ENCODE results near the gene GTSF1L.

GTSF1L gene

GRCh38 chr20:43744966-43745730, 18.3 kb upstream of the GTSF1L start:
- Histone ChIP-seq H3K4me1 (ENCODE audit: insufficient read depth, insufficient read length) (peaks cover 19% of the 10 kb centered on the region), H3K4me3 (ENCODE audit: insufficient read length, low read depth) (no peak overlapping the region), H3K9me3 (ENCODE audit: insufficient read depth, low read length) (no peaks in the 10 kb centered on the region), H3K36me3 (ENCODE audit: insufficient read depth, insufficient read length, low read length) (no peaks in the 10 kb centered on the region), H3K9ac (ENCODE audit: insufficient read length, low read depth) (no peak overlapping the region), H3K27me3 (ENCODE audit: insufficient read depth, insufficient read length) (peaks cover 3% of the 10 kb centered on the region)
- TF ChIP-seq SUZ12 (IDR thresholded peaks at IDR 0.05; ENCODE audit: extremely low read depth, insufficient read depth, insufficient read length) (no peak), YY1 (IDR thresholded peaks at IDR 0.05; ENCODE audit: insufficient read depth, insufficient read length) (no peak)
- no peak for DNase-seq (ENCODE audit: low read depth, low spot score)

- H3K36me3 ChIP-seq (ENCODE audit: insufficient read depth, insufficient read length, low read length) = no peaks in the 10 kb centered on the region
- H3K9me3 ChIP-seq (ENCODE audit: insufficient read depth, low read length) = no peaks in the 10 kb centered on the region
- DNase-seq (ENCODE audit: low read depth, low spot score) = no peak
- H3K27me3 ChIP-seq (ENCODE audit: insufficient read depth, insufficient read length) = no peaks in the 10 kb centered on the region
- no peak overlapping the region for H3K4me3 ChIP-seq (ENCODE audit: insufficient read length, low read depth)
- TF ChIP-seq SUZ12 (IDR thresholded peaks at IDR 0.05; ENCODE audit: extremely low read depth, insufficient read depth, insufficient read length) (no peak), YY1 (IDR thresholded peaks at IDR 0.05; ENCODE audit: insufficient read depth, insufficient read length) (no peak), ZNF274 (IDR thresholded peaks at IDR 0.05; ENCODE audit: low read depth, low read length) (no peak)
- no peak overlapping the region for H3K9ac ChIP-seq (ENCODE audit: insufficient read length, low read depth)
- H3K4me1 ChIP-seq (ENCODE audit: insufficient read depth, insufficient read length) = peaks cover 19% of the 10 kb centered on the region
Measured at GRCh38 chr20:43744151-43744611, 17.4 kb upstream of the GTSF1L start.

GRCh38 chr20:43740642-43741041, 13.8 kb upstream of the GTSF1L start:
- no peak for TF ChIP-seq YY1 (IDR thresholded peaks at IDR 0.05; ENCODE audit: insufficient read depth, insufficient read length)
- no peak for TF ChIP-seq ZNF274 (IDR thresholded peaks at IDR 0.05; ENCODE audit: low read depth, low read length)
- TF ChIP-seq SUZ12 (IDR thresholded peaks at IDR 0.05; ENCODE audit: extremely low read depth, insufficient read depth, insufficient read length) = no peak
- Histone ChIP-seq H3K9me3 (ENCODE audit: insufficient read depth, low read length) (no peaks in the 10 kb centered on the region), H3K4me3 (ENCODE audit: insufficient read length, low read depth) (no peak overlapping the region), H3K9ac (ENCODE audit: insufficient read length, low read depth) (no peak overlapping the region), H3K4me1 (ENCODE audit: insufficient read depth, insufficient read length) (peaks cover 13% of the 10 kb centered on the region), H3K27me3 (ENCODE audit: insufficient read depth, insufficient read length) (no peaks in the 10 kb centered on the region), H3K36me3 (ENCODE audit: insufficient read depth, insufficient read length, low read length) (no peaks in the 10 kb centered on the region)
- no peak for DNase-seq (ENCODE audit: low read depth, low spot score)

GRCh38 chr20:43739148-43739749, 12.4 kb upstream of the GTSF1L start:
- no peak for DNase-seq (ENCODE audit: low read depth, low spot score)
- Histone ChIP-seq H3K9me3 (ENCODE audit: insufficient read depth, low read length) (no peaks in the 10 kb centered on the region), H3K4me1 (ENCODE audit: insufficient read depth, insufficient read length) (peaks cover 7% of the 10 kb centered on the region), H3K4me3 (ENCODE audit: insufficient read length, low read depth) (no peak overlapping the region), H3K36me3 (ENCODE audit: insufficient read depth, insufficient read length, low read length) (no peaks in the 10 kb centered on the region), H3K27me3 (ENCODE audit: insufficient read depth, insufficient read length) (no peaks in the 10 kb centered on the region), H3K9ac (ENCODE audit: insufficient read length, low read depth) (no peak overlapping the region)
- TF ChIP-seq SUZ12 (IDR thresholded peaks at IDR 0.05; ENCODE audit: extremely low read depth, insufficient read depth, insufficient read length) = no peak
- TF ChIP-seq ZNF274 (IDR thresholded peaks at IDR 0.05; ENCODE audit: low read depth, low read length) = no peak
- TF ChIP-seq YY1 (IDR thresholded peaks at IDR 0.05; ENCODE audit: insufficient read depth, insufficient read length) = no peak

- DNase-seq (ENCODE audit: low read depth, low spot score) = no peak
- Histone ChIP-seq H3K4me1 (ENCODE audit: insufficient read depth, insufficient read length) (peaks cover 3% of the 10 kb centered on the region), H3K4me3 (ENCODE audit: insufficient read length, low read depth) (no peak overlapping the region), H3K27me3 (ENCODE audit: insufficient read depth, insufficient read length) (no peaks in the 10 kb centered on the region), H3K9me3 (ENCODE audit: insufficient read depth, low read length) (no peaks in the 10 kb centered on the region), H3K36me3 (ENCODE audit: insufficient read depth, insufficient read length, low read length) (no peaks in the 10 kb centered on the region), H3K9ac (ENCODE audit: insufficient read length, low read depth) (no peak overlapping the region)
- no peak for TF ChIP-seq SUZ12 (IDR thresholded peaks at IDR 0.05; ENCODE audit: extremely low read depth, insufficient read depth, insufficient read length)
- no peak for TF ChIP-seq ZNF274 (IDR thresholded peaks at IDR 0.05; ENCODE audit: low read depth, low read length)
- TF ChIP-seq YY1 (IDR thresholded peaks at IDR 0.05; ENCODE audit: insufficient read depth, insufficient read length) = no peak
Measured at GRCh38 chr20:43737925-43738324, 11.1 kb upstream of the GTSF1L start.

GRCh38 chr20:43736588-43737158, 9.9 kb upstream of the GTSF1L start:
- Histone ChIP-seq H3K9ac (ENCODE audit: insufficient read length, low read depth) (peak overlapping the region; percentile 26), H3K27me3 (ENCODE audit: insufficient read depth, insufficient read length) (no peaks in the 10 kb centered on the region), H3K4me1 (ENCODE audit: insufficient read depth, insufficient read length) (peaks cover 3% of the 10 kb centered on the region), H3K9me3 (ENCODE audit: insufficient read depth, low read length) (no peaks in the 10 kb centered on the region), H3K36me3 (ENCODE audit: insufficient read depth, insufficient read length, low read length) (no peaks in the 10 kb centered on the region), H3K4me3 (ENCODE audit: insufficient read length, low read depth) (no peak overlapping the region)
- TF ChIP-seq SUZ12 (IDR thresholded peaks at IDR 0.05; ENCODE audit: extremely low read depth, insufficient read depth, insufficient read length) (no peak), ZNF274 (IDR thresholded peaks at IDR 0.05; ENCODE audit: low read depth, low read length) (no peak), YY1 (IDR thresholded peaks at IDR 0.05; ENCODE audit: insufficient read depth, insufficient read length) (no peak)
- peak; percentile 50 for DNase-seq (ENCODE audit: low read depth, low spot score)

- Histone ChIP-seq H3K4me1 (ENCODE audit: insufficient read depth, insufficient read length) (no peaks in the 10 kb centered on the region), H3K27me3 (ENCODE audit: insufficient read depth, insufficient read length) (no peaks in the 10 kb centered on the region), H3K9me3 (ENCODE audit: insufficient read depth, low read length) (peaks cover 7% of the 10 kb centered on the region; the same call in 1 of the 2 replicates), H3K4me3 (ENCODE audit: insufficient read length, low read depth) (no peak overlapping the region), H3K36me3 (ENCODE audit: insufficient read depth, insufficient read length, low read length) (no peaks in the 10 kb centered on the region), H3K9ac (ENCODE audit: insufficient read length, low read depth) (no peak overlapping the region)
- no peak for TF ChIP-seq YY1 (IDR thresholded peaks at IDR 0.05; ENCODE audit: insufficient read depth, insufficient read length)
- no peak for TF ChIP-seq ZNF274 (IDR thresholded peaks at IDR 0.05; ENCODE audit: low read depth, low read length)
- TF ChIP-seq SUZ12 (IDR thresholded peaks at IDR 0.05; ENCODE audit: extremely low read depth, insufficient read depth, insufficient read length) = no peak
- DNase-seq (ENCODE audit: low read depth, low spot score) = no peak
Measured at GRCh38 chr20:43731927-43732326, 5.1 kb upstream of the GTSF1L start.
